T-cell (primary cell): Measurements from ENCODE around the gene APOBEC3F. TPM values are rescaled to one million over a fixed set of nuclear protein-coding genes. Genes with fewer than 3 reads are reported as not detected.
A peak's percentile ranks its signal among the peaks of the same experiment; 100 is the strongest.
"Not testable (repeated sequence)": the region's sequence is repeated elsewhere in the genome, so short reads cannot be mapped to it uniquely, and the experiment has no call there.

Experiments
- ATAC-seq, 4 experiments: fragments of 200-7000 bp in 3 of 4; fragments of 150-1000 bp in 1 of 4; cut with Tn5 transposase; replicated peaks in 1 of 4; 1 replicate in 3 of 4; 2 replicates in 1 of 4; pipeline ENCODE4 v1.10.0; 2021; ENCODE audit warnings: moderate library complexity in 3 of 4, mild to moderate bottlenecking in 2 of 4, moderate number of reproducible peaks in 1 of 4
- CTCF ChIA-PET, 2 donors: fragments of 300-600 bp; sonication (Branson Sonifier 250); formaldehyde crosslinking; loops; one replicate each; lab custom pipeline; 2022; ENCODE audit warnings: antibody characterized with exemption in 2 of 2; lab: Charles Lee
- POLR2A ChIA-PET, 2 donors: fragments of 300-600 bp; sonication (Branson Sonifier 250); formaldehyde crosslinking; loops; one replicate each; lab custom pipeline; 2022; ENCODE audit warnings: antibody characterized with exemption in 2 of 2; lab: Charles Lee
- DNase-seq, 35 experiments: peaks; one replicate each; pipeline versions ENCODE4 v3.0.0 to v3.0.0-alpha.2; 2013 to 2023
- H3K27ac ChIP-seq: one replicate; pipeline ENCODE4 v1.5.1; 2013; ENCODE audit warnings: low read length
- H3K27me3 ChIP-seq, 2 experiments: replicated peaks in 1 of 2; 1 replicate in 1 of 2; 2 replicates in 1 of 2; pipeline versions ENCODE4 v1.6.1 to v1.7.0; 2013; ENCODE audit warnings: low read length in 1 of 2, mixed read lengths in 1 of 2; ENCODE audit not compliant: control insufficient read depth in 2 of 2, insufficient read depth in 2 of 2; ENCODE audit errors: extremely low read depth in 1 of 2
- H3K36me3 ChIP-seq, 2 donors: 1 replicate in 1 of 2; 2 replicates in 1 of 2; pipeline versions ENCODE4 v1.6.1 to v1.7.0; 2013; ENCODE audit warnings: low read length in 1 of 2; ENCODE audit not compliant: control insufficient read depth in 2 of 2, insufficient read depth in 1 of 2; ENCODE audit errors: extremely low read depth in 1 of 2
- H3K4me1 ChIP-seq, 2 experiments: 1 replicate in 1 of 2; 2 replicates in 1 of 2; pipeline versions ENCODE4 v1.6.1 to v1.7.0; 2013; ENCODE audit warnings: low read length in 2 of 2, mixed read lengths in 1 of 2; ENCODE audit not compliant: insufficient read depth in 2 of 2, control insufficient read depth in 1 of 2; ENCODE audit errors: extremely low read depth in 1 of 2
- H3K4me3 ChIP-seq, 2 donors: 1 replicate in 1 of 2; 2 replicates in 1 of 2; pipeline versions ENCODE4 v1.5.1 to v1.7.0; 2013; ENCODE audit warnings: mild to moderate bottlenecking in 2 of 2, low read length in 1 of 2, moderate library complexity in 1 of 2; ENCODE audit not compliant: control insufficient read depth in 1 of 2; ENCODE audit errors: extremely low read depth in 1 of 2
- H3K9me3 ChIP-seq: 2 replicates; pipeline ENCODE4 v1.7.0; 2013
- H3K27ac Mint-ChIP-seq, 2 donors: one replicate each; pipeline ENCODE4 v1.8.0; 2020 to 2021; ENCODE audit warnings: mild to moderate bottlenecking in 2 of 2, mixed read lengths in 2 of 2
- H3K27me3 Mint-ChIP-seq, 2 donors: one replicate each; pipeline ENCODE4 v1.8.0; 2021 to 2022; ENCODE audit warnings: mixed read lengths in 2 of 2
- H3K36me3 Mint-ChIP-seq: one replicate; pipeline ENCODE4 v1.8.0; 2021; ENCODE audit warnings: mixed read lengths
- H3K4me1 Mint-ChIP-seq, 3 donors: one replicate each; pipeline ENCODE4 v1.8.0; 2020 to 2022; ENCODE audit warnings: mixed read lengths in 3 of 3, mild to moderate bottlenecking in 1 of 3
- H3K4me3 Mint-ChIP-seq, 3 donors: one replicate each; pipeline ENCODE4 v1.8.0; 2020 to 2022; ENCODE audit warnings: mild to moderate bottlenecking in 3 of 3, mixed read lengths in 3 of 3, moderate library complexity in 3 of 3
- H3K9me3 Mint-ChIP-seq, 3 donors: one replicate each; pipeline ENCODE4 v1.8.0; 2020 to 2022; ENCODE audit warnings: mixed read lengths in 3 of 3
- WGBS: methylation state at CpG from one replicate; pipeline ENCODE4 v1.1.5; 2013; ENCODE audit warnings: missing lambda C conversion rate; ENCODE audit not compliant: insufficient coverage; 5-methylcytosine and 5-hydroxymethylcytosine counted together
- total RNA-seq, 35 experiments: library from RNA in 6 of 35; stranded (reverse) in 6 of 35; fragments of 120-200 nt in 1 of 35; gene quantifications; one replicate each; pipeline versions ENCODE4 v1.2.1 to v1.2.4 and lab custom pipeline; 2013 to 2026

The APOBEC3F gene
- total RNA-seq, 5 donors from 2014 or later (not counting 1 experiment from before 2014, with no cell fraction given): 14.3 to 29.1 (median 18.5) TPM

GRCh38 chr22:39031434-39032295, 9.0 kb upstream of the APOBEC3F start:
- POLR2A ChIA-PET, H3K9me3 Mint-ChIP-seq, H3K27ac ChIP-seq, H3K27me3 ChIP-seq, DNase-seq, ATAC-seq, H3K27me3 Mint-ChIP-seq, H3K36me3 Mint-ChIP-seq, H3K4me3 Mint-ChIP-seq, CTCF ChIA-PET, H3K27ac Mint-ChIP-seq, H3K9me3 ChIP-seq, H3K4me3 ChIP-seq: not testable (repeated sequence)
- 97% methylated on average over 11 of the region's 18 CpGs for WGBS
- Histone ChIP-seq H3K4me1 (peaks cover 0 to 11% of the 10 kb centered on the region in 2 experiments), H3K36me3 (peaks cover 0 to 20% of the 10 kb centered on the region in 2 donors)
- peaks cover 4 to 12% (median 5%) of the 10 kb centered on the region in 3 donors for H3K4me1 Mint-ChIP-seq

GRCh38 chr22:39037071-39037470, 3.6 kb upstream of the APOBEC3F start:
- Mint-ChIP-seq H3K27ac (peak overlapping the region; percentile 59 to 66), H3K4me1 (peaks cover 27 to 37% (median 33%) of the 10 kb centered on the region in 3 donors)
- H3K27ac ChIP-seq, H3K36me3 Mint-ChIP-seq, ATAC-seq, H3K9me3 ChIP-seq, DNase-seq, H3K4me3 Mint-ChIP-seq, CTCF ChIA-PET, H3K27me3 Mint-ChIP-seq, H3K27me3 ChIP-seq, H3K9me3 Mint-ChIP-seq, H3K4me3 ChIP-seq, H3K36me3 ChIP-seq, POLR2A ChIA-PET: not testable (repeated sequence)
- H3K4me1 ChIP-seq: peaks cover 4 to 29% of the 10 kb centered on the region in 2 experiments
- no CpG with 5 or more reads among the region's 2 CpGs for WGBS

GRCh38 chr22:39039306-39040126, 1.1 kb upstream of the APOBEC3F start:
- WGBS: 100% methylated on average over 8 of the region's 19 CpGs
- Histone ChIP-seq H3K9me3 (no peaks in the 10 kb centered on the region), H3K4me1 (peaks cover 4 to 39% of the 10 kb centered on the region in 2 experiments), H3K27me3 (no peaks in the 10 kb centered on the region), H3K27ac (peak overlapping the region; percentile 65), H3K4me3 (peak overlapping the region in 1 of 2 donors; percentile 63), H3K36me3 (peaks cover 3 to 7% of the 10 kb centered on the region in 2 donors)
- H3K4me3 Mint-ChIP-seq: peak overlapping the region; percentile 65 to 86 (median 75)
- no peak for ATAC-seq
- H3K27ac Mint-ChIP-seq: peak overlapping the region; percentile 86 to 90
- peaks cover 8% of the 10 kb centered on the region for H3K36me3 Mint-ChIP-seq
- peaks cover 33 to 53% (median 41%) of the 10 kb centered on the region in 3 donors for H3K4me1 Mint-ChIP-seq
- no peak for DNase-seq
- no peaks in the 10 kb centered on the region for H3K27me3 Mint-ChIP-seq
- CTCF ChIA-PET: no interaction called here
- POLR2A ChIA-PET: no interaction called here
- H3K9me3 Mint-ChIP-seq: no peaks in the 10 kb centered on the region

- Mint-ChIP-seq H3K4me3 (peak overlapping the region; percentile 65 to 86 (median 75)), H3K4me1 (peaks cover 37 to 57% (median 45%) of the 10 kb centered on the region in 3 donors), H3K36me3 (peaks cover 12% of the 10 kb centered on the region), H3K27ac (peak overlapping the region; percentile 86 to 90)
- Histone ChIP-seq H3K4me1 (peaks cover 4 to 39% of the 10 kb centered on the region in 2 experiments), H3K27ac (peak overlapping the region; percentile 65), H3K4me3 (peak overlapping the region in 1 of 2 donors; percentile 63)
- no CpG with 5 or more reads among the region's 14 CpGs for WGBS
- H3K9me3 ChIP-seq, ATAC-seq, POLR2A ChIA-PET, H3K27me3 Mint-ChIP-seq, H3K27me3 ChIP-seq, H3K9me3 Mint-ChIP-seq, DNase-seq, H3K36me3 ChIP-seq, CTCF ChIA-PET: not testable (repeated sequence)
Observed at GRCh38 chr22:39040155-39040537, 518 bp upstream of the APOBEC3F start.

GRCh38 chr22:39041908-39042307, 1.2 kb downstream of the APOBEC3F start:
- ATAC-seq: no peak
- DNase-seq: no peak
- Mint-ChIP-seq H3K36me3 (peaks cover 19% of the 10 kb centered on the region), H3K27me3 (no peaks in the 10 kb centered on the region), H3K4me3 (peak overlapping the region; percentile 81 to 86 (median 86)), H3K9me3 (no peaks in the 10 kb centered on the region), H3K27ac (peak overlapping the region; percentile 91 to 93), H3K4me1 (peaks cover 37 to 63% (median 40%) of the 10 kb centered on the region in 3 donors)
- Histone ChIP-seq H3K27me3 (no peaks in the 10 kb centered on the region), H3K9me3 (no peaks in the 10 kb centered on the region), H3K4me3 (no peak overlapping the region), H3K4me1 (peaks cover 4 to 34% of the 10 kb centered on the region in 2 experiments), H3K36me3 (peaks cover 3 to 10% of the 10 kb centered on the region in 2 donors), H3K27ac (peak overlapping the region; percentile 81)
- CTCF ChIA-PET: no interaction called here
- POLR2A ChIA-PET: no interaction called here
- WGBS: 67% methylated on average over 1 of the region's 7 CpGs

- H3K9me3 ChIP-seq, CTCF ChIA-PET, H3K27me3 ChIP-seq, ATAC-seq, H3K4me3 ChIP-seq, H3K27ac ChIP-seq, DNase-seq, H3K27me3 Mint-ChIP-seq, H3K4me3 Mint-ChIP-seq, H3K27ac Mint-ChIP-seq, H3K36me3 ChIP-seq, H3K9me3 Mint-ChIP-seq: not testable (repeated sequence)
- Mint-ChIP-seq H3K36me3 (peaks cover 19% of the 10 kb centered on the region), H3K4me1 (peaks cover 32 to 60% (median 35%) of the 10 kb centered on the region in 3 donors)
- POLR2A ChIA-PET: interaction anchor here in 1 of 2 donors (0.6 kb wide), 1 partner anchor 73 kb away, joined by 5 read pairs; no protein-coding TSS in a partner anchor
- WGBS: 95% methylated on average over 3 of the region's 18 CpGs
- H3K4me1 ChIP-seq: peaks cover 2 to 32% of the 10 kb centered on the region in 2 experiments
Observed at GRCh38 chr22:39043063-39043462, 2.4 kb downstream of the APOBEC3F start.
